ENCODE measurements around the gene TNFRSF11A.

DNA sequence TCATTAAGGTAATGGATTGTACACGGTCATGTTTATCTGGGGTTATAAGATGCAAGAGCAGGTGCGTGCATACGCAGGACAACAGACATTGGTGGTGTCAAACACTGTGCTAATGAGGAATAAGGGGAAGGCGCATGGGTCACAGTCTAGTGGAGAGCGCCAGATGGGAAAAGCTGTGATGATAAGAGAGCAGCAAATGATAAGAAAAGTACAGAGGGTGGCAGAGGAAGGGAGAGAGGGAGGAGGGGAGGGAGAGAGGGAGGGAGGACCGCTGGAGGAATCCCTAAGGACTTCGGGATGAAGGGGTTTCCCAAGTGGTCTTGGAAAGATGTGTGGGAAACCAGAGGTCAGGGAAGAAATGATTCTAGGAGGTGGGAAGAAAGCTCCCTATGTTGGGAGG is 2.9 kb downstream of the TNFRSF11A start:
- no peak for TF ChIP-seq CTCF (IDR thresholded peaks at IDR 0.05; ENCODE audit: low read depth, low read length)
- no peak for TF ChIP-seq EZH2phosphoT487 (IDR thresholded peaks at IDR 0.05; ENCODE audit: low read depth)

Data from OCI-LY3 (cell line).